GM10847 (cell line): ENCODE data around the gene ABCA1.

Experiments used
- POLR2A ChIP-seq: IDR thresholded peaks from 2 replicates; pipeline ENCODE4 v1.6.1; 2011; ENCODE audit not compliant: insufficient read length; ENCODE audit errors: extremely low read depth

Gene ABCA1

GRCh38 chr9:104915753-104916152 lies 12.2 kb downstream of the ABCA1 start:
- no peak for TF ChIP-seq POLR2A

GRCh38 chr9:104915049-104915448 lies 12.9 kb downstream of the ABCA1 start:
- no peak for TF ChIP-seq POLR2A

DNA sequence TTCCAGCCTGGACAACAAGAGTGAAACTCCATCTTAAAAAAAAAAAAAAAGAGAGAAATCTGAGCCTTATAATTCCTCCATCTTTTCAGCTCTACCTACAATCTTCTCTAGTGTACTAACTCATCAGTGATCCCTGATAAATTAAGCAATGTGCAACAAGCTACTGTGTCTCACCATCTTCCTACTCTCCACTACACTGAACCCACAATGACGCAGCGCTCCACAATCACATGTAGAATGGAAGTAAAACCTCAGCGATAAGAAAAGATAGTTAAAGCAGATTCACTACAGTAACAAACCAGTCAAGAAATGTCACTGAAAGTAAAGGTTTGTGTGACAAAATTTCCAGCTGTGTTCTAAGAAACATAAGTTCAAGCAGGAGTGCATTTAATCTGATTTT lies 13.5 kb downstream of the ABCA1 start:
- TF ChIP-seq POLR2A: no peak

DNA sequence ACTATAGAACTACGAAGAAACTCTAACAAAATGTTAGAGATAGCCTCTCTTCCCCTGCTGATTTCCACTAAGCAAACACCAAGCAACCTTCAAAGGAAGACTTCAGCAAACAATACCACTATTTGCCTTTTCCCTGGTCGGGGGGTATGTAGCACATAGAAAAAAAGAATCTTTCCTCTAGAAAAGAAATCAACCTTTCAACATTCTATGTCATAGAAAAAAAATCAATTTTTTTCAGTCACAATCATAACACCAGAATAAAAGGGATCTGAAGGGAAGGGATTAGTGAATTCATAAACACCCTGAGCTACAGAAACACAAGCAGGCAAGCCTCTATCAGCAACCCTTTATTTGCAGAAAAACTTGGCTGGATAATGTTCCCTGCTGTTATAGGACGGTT lies 15.3 kb downstream of the ABCA1 start:
- no peak for TF ChIP-seq POLR2A

GRCh38 chr9:104911032-104911607 lies 16.8 kb downstream of the ABCA1 start:
- TF ChIP-seq POLR2A: no peak

- TF ChIP-seq POLR2A: no peak
These were observed 20.5 kb downstream of the ABCA1 start for GRCh38 chr9:104907278-104907951.

- no peak for TF ChIP-seq POLR2A
These were observed 21.3 kb downstream of the ABCA1 start for GRCh38 chr9:104906441-104907277.

DNA sequence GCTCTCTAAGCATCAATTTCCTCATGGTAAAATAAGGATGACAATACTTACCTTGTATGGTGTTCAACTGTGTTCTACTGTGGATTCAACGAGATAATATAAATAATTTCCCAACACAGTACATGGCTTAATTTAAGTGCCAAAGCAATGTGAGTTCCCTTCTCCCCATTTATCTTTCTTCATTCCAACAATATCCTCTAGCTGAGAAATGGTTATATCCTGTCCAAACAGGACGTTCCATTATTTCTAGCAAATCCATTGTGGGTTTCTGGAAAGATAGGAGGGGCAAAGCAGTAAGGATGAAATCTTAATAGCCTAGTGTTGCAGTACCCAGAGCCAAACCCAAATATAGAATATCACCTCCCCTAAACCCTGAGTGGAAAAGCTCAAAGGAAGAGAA lies 22.0 kb downstream of the ABCA1 start:
- TF ChIP-seq POLR2A: no peak

DNA sequence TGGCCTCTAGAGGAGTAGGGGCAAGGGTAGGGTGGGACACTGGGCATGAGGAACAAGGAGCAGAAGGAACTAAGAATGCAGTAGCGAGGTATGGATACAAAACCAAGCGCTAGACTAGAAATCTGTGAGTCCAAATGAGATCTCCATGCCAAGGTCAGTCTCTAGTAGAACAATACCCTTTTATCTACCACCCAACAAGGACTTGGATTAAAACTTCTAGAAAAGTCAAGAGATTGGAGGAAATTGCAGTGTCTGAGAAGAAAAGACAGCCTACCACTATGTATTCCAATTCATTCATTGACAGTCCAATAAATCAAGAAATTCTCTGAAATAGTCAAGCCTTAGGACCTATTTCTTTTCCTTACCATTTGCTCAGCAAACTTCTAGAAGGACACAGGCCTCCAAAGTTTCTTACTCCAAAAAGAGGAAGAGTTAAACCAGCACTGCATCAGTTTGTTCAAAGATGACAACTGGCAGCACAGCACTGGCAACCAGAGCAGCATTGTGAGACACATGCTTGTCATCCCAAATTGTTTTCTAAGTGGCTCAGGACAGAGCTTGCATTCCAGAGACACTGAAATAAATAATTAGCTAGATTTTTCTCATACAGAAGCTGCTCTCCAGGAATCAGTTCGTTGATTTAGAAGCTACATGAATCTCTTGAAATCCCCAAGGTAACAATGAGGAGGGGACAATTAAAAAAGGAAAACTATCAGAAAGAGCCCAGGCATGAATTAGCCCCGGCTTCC lies 22.6 kb downstream of the ABCA1 start:
- TF ChIP-seq POLR2A: no peak

DNA sequence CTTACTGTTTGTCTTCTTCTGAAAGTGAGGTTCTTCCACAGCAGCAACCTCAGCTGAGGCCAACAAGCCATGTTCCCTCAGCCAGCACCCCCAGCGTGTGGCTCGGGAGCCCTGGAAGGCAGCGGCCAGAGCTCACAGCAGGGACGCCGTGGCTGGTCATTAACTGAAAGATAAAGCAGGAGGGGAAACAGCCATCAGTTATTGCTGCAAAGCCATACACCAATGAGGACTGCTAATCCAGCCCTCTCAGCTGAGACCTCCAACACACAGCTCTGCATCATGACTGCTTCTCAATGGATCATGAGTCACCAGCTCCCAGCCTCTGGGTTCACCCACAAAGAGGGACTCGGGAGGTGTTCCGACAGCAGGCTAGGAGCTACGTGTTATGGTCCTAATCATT lies 24.3 kb downstream of the ABCA1 start:
- TF ChIP-seq POLR2A: no peak

GRCh38 chr9:104900871-104901270 lies 27.1 kb downstream of the ABCA1 start:
- no peak for TF ChIP-seq POLR2A

GRCh38 chr9:104900324-104900723 lies 27.6 kb downstream of the ABCA1 start:
- no peak for TF ChIP-seq POLR2A

- no peak for TF ChIP-seq POLR2A
These were observed 28.2 kb downstream of the ABCA1 start for GRCh38 chr9:104899759-104900247.

- TF ChIP-seq POLR2A: no peak
These were observed 31.8 kb downstream of the ABCA1 start for GRCh38 chr9:104896131-104896530.

- TF ChIP-seq POLR2A: no peak
These were observed 32.4 kb downstream of the ABCA1 start for GRCh38 chr9:104895572-104895971.
